GM23338 (cell line): ENCODE data around the gene ALDH1B1. TPM values are rescaled to one million over a fixed set of nuclear protein-coding genes. Genes with fewer than 3 reads are reported as not detected.

Experiments
- ATAC-seq: fragments of 200-7000 bp; cut with Tn5 transposase; 3 replicates; pipeline ENCODE4 v1.9.1; 2020
- DNase-seq: peaks from one replicate; pipeline ENCODE4 v3.0.0-alpha.2; 2015; ENCODE audit warnings: low spot score
- H2AFZ ChIP-seq: fragments of 200-600 bp; sonication (generic); 2 replicates; pipeline ENCODE4 v1.8.0; 2016; ENCODE audit warnings: antibody characterized with exemption, mild to moderate bottlenecking, moderate library complexity
- H3F3A ChIP-seq: fragments of 200-600 bp; sonication (generic); replicated peaks from 2 replicates; pipeline ENCODE4 v1.8.0; 2017; ENCODE audit warnings: antibody characterized with exemption, mixed run types, low read depth
- H3K27ac ChIP-seq: fragments of 200-600 bp; sonication (generic); 2 replicates; pipeline ENCODE4 v1.6.1; 2016; ENCODE audit warnings: low read depth
- H3K27me3 ChIP-seq: fragments of 200-600 bp; sonication (generic); 2 replicates; pipeline ENCODE4 v1.8.0; 2016; ENCODE audit warnings: mild to moderate bottlenecking, mixed run types, moderate library complexity; ENCODE audit not compliant: insufficient read depth
- H3K36me3 ChIP-seq: fragments of 200-600 bp; sonication (generic); 2 replicates; pipeline ENCODE4 v1.8.0; 2016; ENCODE audit warnings: mild to moderate bottlenecking; ENCODE audit not compliant: insufficient read depth
- H3K4me1 ChIP-seq: fragments of 200-600 bp; sonication (generic); 2 replicates; pipeline ENCODE4 v1.8.0; 2016; ENCODE audit warnings: mild to moderate bottlenecking, moderate library complexity; ENCODE audit not compliant: insufficient read depth
- H3K4me2 ChIP-seq: fragments of 200-600 bp; sonication (generic); 2 replicates; pipeline ENCODE4 v1.7.1; 2017; ENCODE audit warnings: mixed run types
- H3K4me3 ChIP-seq: fragments of 200-600 bp; sonication (generic); 2 replicates; pipeline ENCODE4 v1.6.1; 2016; ENCODE audit warnings: mixed run types
- H3K79me2 ChIP-seq: fragments of 200-600 bp; sonication (generic); replicated peaks from 2 replicates; pipeline ENCODE4 v1.8.0; 2017; ENCODE audit warnings: mild to moderate bottlenecking; ENCODE audit not compliant: insufficient read depth
- H3K9me2 ChIP-seq: fragments of 200-600 bp; sonication (generic); 2 replicates; pipeline ENCODE4 v1.8.0; 2017; ENCODE audit not compliant: insufficient read depth
- H4K20me1 ChIP-seq: fragments of 200-600 bp; sonication (generic); replicated peaks from 2 replicates; pipeline ENCODE4 v1.8.0; 2017; ENCODE audit warnings: mild to moderate bottlenecking; ENCODE audit not compliant: insufficient read depth
- H3K27ac Mint-ChIP-seq: 2 replicates; pipeline ENCODE4 v1.8.0; 2020; ENCODE audit warnings: inconsistent platforms, mild to moderate bottlenecking, moderate library complexity, mixed read lengths
- H3K27me3 Mint-ChIP-seq: 3 replicates; pipeline ENCODE4 v1.8.0; 2022; ENCODE audit warnings: low read depth, mild to moderate bottlenecking, moderate library complexity, mixed read lengths, inconsistent platforms; ENCODE audit not compliant: insufficient read depth, poor library complexity
- H3K36me3 Mint-ChIP-seq: 3 replicates; pipeline ENCODE4 v1.8.0; 2021; ENCODE audit warnings: low read depth, mild to moderate bottlenecking, inconsistent platforms, moderate library complexity, mixed read lengths
- H3K4me1 Mint-ChIP-seq: 3 replicates; pipeline ENCODE4 v1.8.0; 2020; ENCODE audit warnings: mild to moderate bottlenecking, inconsistent platforms, mixed read lengths
- H3K4me3 Mint-ChIP-seq: 3 replicates; pipeline ENCODE4 v1.8.0; 2021; ENCODE audit warnings: moderate library complexity, mild to moderate bottlenecking, inconsistent platforms, mixed read lengths
- H3K9me3 Mint-ChIP-seq: 3 replicates; pipeline ENCODE4 v1.8.0; 2020; ENCODE audit warnings: moderate library complexity, mild to moderate bottlenecking, inconsistent platforms, mixed read lengths
- JUNB ChIP-seq: IDR thresholded peaks from one replicate; pipeline ENCODE4 v1.6.1; 2016; ENCODE audit warnings: antibody characterized with exemption; ENCODE audit not compliant: unreplicated experiment
- polyA plus RNA-seq: library from polyadenylated mRNA; unstranded; fragments of >200 nt; fragmentation: Nextera tagmentation; extraction: Ambion mirVana; gene quantifications from 2 replicates; pipeline ENCODE4 v1.2.1, GENCODE V29; 2016
- total RNA-seq: library from RNA; depleted of rRNA; stranded (reverse); fragments of >200 nt; shearing (Covaris generic); gene quantifications from 2 replicates; pipeline ENCODE4 v1.2.3, GENCODE V29; 2014
- TF ChIP-seq, protein P1 (sequence below): IDR thresholded peaks from one replicate; pipeline ENCODE4 v1.6.1; 2018; ENCODE audit warnings: antibody characterized with exemption; ENCODE audit not compliant: unreplicated experiment
- TF ChIP-seq, protein P2 (sequence below), 2 experiments: fragments of 200-600 bp in 1 of 2; sonication (generic) in 1 of 2; conservative IDR thresholded peaks; 2 replicates each; pipeline versions ENCODE4 v1.5.1 to v1.6.1; 2016 to 2017; ENCODE audit warnings: antibody characterized with exemption in 2 of 2, low read depth in 2 of 2, mild to moderate bottlenecking in 2 of 2, moderate library complexity in 1 of 2

Gene ALDH1B1
- total and polyA plus RNA-seq, 2 experiments from 2014 or later, result 37.5 to 74.8 TPM

DNA sequence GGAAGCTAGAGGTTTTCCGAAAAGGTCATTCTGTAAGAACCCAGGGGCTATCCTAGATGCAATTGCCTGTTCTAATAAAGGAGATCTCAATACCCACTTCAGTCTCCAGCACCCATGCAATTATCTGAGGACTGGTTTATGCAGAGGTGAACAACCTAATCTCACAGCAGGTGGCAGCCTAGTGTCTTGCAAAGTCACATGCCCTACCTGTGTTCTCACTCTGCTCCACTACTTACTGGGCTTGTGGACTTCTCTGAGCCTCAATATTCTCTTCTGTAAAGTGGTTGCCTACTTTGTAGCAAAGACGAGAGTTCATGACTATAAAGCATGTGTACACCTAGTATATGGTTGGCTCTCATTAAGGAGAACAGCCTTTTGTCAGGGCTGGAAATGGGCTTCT lies 21.0 kb upstream of the ALDH1B1 start:
- Histone ChIP-seq H2AFZ (no peak overlapping the region), H3K4me2 (no peak overlapping the region), H3K4me3 (no peak overlapping the region), H3K9me2 (no peaks in the 10 kb centered on the region), H3K36me3 (no peaks in the 10 kb centered on the region), H3K79me2 (no peaks in the 10 kb centered on the region), H4K20me1 (no peaks in the 10 kb centered on the region), H3K27me3 (no peaks in the 10 kb centered on the region), H3K27ac (no peak overlapping the region), H3K4me1 (no peaks in the 10 kb centered on the region), H3F3A (no peaks in the 10 kb centered on the region)
- no peaks in the 10 kb centered on the region for H3K36me3 Mint-ChIP-seq
- H3K27ac Mint-ChIP-seq, result no peak overlapping the region
- H3K9me3 Mint-ChIP-seq, result no peaks in the 10 kb centered on the region
- TF ChIP-seq, protein P1, sequence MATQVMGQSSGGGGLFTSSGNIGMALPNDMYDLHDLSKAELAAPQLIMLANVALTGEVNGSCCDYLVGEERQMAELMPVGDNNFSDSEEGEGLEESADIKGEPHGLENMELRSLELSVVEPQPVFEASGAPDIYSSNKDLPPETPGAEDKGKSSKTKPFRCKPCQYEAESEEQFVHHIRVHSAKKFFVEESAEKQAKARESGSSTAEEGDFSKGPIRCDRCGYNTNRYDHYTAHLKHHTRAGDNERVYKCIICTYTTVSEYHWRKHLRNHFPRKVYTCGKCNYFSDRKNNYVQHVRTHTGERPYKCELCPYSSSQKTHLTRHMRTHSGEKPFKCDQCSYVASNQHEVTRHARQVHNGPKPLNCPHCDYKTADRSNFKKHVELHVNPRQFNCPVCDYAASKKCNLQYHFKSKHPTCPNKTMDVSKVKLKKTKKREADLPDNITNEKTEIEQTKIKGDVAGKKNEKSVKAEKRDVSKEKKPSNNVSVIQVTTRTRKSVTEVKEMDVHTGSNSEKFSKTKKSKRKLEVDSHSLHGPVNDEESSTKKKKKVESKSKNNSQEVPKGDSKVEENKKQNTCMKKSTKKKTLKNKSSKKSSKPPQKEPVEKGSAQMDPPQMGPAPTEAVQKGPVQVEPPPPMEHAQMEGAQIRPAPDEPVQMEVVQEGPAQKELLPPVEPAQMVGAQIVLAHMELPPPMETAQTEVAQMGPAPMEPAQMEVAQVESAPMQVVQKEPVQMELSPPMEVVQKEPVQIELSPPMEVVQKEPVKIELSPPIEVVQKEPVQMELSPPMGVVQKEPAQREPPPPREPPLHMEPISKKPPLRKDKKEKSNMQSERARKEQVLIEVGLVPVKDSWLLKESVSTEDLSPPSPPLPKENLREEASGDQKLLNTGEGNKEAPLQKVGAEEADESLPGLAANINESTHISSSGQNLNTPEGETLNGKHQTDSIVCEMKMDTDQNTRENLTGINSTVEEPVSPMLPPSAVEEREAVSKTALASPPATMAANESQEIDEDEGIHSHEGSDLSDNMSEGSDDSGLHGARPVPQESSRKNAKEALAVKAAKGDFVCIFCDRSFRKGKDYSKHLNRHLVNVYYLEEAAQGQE, result no peak
- TF ChIP-seq, protein P2, sequence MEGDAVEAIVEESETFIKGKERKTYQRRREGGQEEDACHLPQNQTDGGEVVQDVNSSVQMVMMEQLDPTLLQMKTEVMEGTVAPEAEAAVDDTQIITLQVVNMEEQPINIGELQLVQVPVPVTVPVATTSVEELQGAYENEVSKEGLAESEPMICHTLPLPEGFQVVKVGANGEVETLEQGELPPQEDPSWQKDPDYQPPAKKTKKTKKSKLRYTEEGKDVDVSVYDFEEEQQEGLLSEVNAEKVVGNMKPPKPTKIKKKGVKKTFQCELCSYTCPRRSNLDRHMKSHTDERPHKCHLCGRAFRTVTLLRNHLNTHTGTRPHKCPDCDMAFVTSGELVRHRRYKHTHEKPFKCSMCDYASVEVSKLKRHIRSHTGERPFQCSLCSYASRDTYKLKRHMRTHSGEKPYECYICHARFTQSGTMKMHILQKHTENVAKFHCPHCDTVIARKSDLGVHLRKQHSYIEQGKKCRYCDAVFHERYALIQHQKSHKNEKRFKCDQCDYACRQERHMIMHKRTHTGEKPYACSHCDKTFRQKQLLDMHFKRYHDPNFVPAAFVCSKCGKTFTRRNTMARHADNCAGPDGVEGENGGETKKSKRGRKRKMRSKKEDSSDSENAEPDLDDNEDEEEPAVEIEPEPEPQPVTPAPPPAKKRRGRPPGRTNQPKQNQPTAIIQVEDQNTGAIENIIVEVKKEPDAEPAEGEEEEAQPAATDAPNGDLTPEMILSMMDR (conservative IDR thresholded peaks at IDR 0.05; ENCODE audit: low read depth in 2 of 2), result peak in 1 of 2 experiments; percentile 48; a peak in 2 of 4 replicates
- H3K4me3 Mint-ChIP-seq, result no peak overlapping the region
- peaks cover 11% of the 10 kb centered on the region for H3K27me3 Mint-ChIP-seq
- ATAC-seq (peak; percentile 50; the same call in 2 of the 3 replicates), DNase-seq (no peak)
- H3K4me1 Mint-ChIP-seq, result no peaks in the 10 kb centered on the region

DNA sequence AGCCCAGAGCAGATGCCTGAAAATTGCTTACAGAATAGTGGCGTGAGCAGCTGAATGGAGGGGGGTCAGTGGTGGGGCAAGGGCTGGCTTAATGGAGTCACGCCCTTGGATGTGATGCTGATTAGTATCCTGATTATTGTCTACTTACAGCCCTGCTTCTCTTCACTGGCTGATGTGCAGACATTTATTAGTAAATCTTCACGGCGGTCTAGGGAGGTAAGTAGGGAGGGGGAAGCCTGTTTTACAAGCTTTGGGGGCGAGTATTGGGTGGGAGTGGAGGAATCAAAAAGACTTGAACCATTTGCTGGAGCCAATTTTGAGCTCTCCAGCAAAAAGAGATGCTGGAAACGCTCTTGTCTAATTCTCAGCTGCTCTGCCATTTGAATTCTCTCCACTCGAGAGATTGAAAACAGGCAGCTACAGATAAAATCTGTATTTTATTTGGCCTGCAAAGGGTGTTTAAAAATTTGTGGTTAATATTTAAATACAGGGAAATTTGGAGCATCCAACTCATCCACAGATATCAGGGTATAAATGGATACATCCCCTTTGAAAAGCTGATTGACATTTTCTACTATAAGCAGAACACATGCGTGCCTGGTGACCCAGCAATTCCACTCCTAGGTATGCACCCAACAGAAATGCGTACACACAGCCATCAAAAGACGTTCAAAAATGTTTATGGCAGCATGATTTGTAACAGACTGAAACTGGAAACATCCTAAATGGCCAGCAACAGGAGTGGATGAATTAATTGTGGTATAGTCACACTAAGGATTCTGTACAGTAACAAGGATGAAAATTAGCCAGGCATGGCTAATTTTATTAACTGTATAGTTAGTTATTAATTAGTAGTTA lies 19.5 kb upstream of the ALDH1B1 start:
- Histone ChIP-seq H3K27ac (no peak overlapping the region), H2AFZ (no peak overlapping the region), H3K27me3 (no peaks in the 10 kb centered on the region), H3K79me2 (no peaks in the 10 kb centered on the region), H3F3A (no peaks in the 10 kb centered on the region), H3K4me1 (no peaks in the 10 kb centered on the region), H3K4me2 (no peak overlapping the region), H4K20me1 (no peaks in the 10 kb centered on the region), H3K36me3 (no peaks in the 10 kb centered on the region), H3K9me2 (no peaks in the 10 kb centered on the region), H3K4me3 (no peak overlapping the region)
- H3K27ac Mint-ChIP-seq, result no peak overlapping the region
- H3K4me3 Mint-ChIP-seq, result no peak overlapping the region
- no peaks in the 10 kb centered on the region for H3K36me3 Mint-ChIP-seq
- DNase-seq (no peak), ATAC-seq (no peak)
- H3K27me3 Mint-ChIP-seq, result peaks cover 11% of the 10 kb centered on the region
- H3K4me1 Mint-ChIP-seq, result no peaks in the 10 kb centered on the region
- no peak for TF ChIP-seq JUNB
- peaks cover 2% of the 10 kb centered on the region; the same call in 2 of the 3 replicates for H3K9me3 Mint-ChIP-seq
